HG03354 (cell line): ENCODE data around the gene PRRC1.

Source experiments
- ATAC-seq: cut with Tn5 transposase; IDR thresholded peaks from one replicate; pipeline ENCODE4 v1.9.1; 2021; ENCODE audit warnings: mild to moderate bottlenecking; ENCODE audit not compliant: unreplicated experiment, poor library complexity, severe bottlenecking

Gene PRRC1

GRCh38 chr5:127601601-127602000 is 84.2 kb downstream of the PRRC1 start:
- no peak for ATAC-seq

GRCh38 chr5:127602481-127602880 is 85.0 kb downstream of the PRRC1 start:
- peak; percentile 52 for ATAC-seq

GRCh38 chr5:127602896-127603844 is 85.7 kb downstream of the PRRC1 start:
- ATAC-seq, result peak; percentile 42
